22Rv1 (cell line): ENCODE data around the gene CYP4F11.
"Not testable (repeated sequence)": the region's sequence is repeated elsewhere in the genome, so short reads cannot be mapped to it uniquely, and the experiment has no call there.

Source experiments
- H3K27ac ChIP-seq: fragments of 450-650 bp; 2 replicates; pipeline ENCODE4 v1.5.1; 2017
- ZFX ChIP-seq: fragments of 450-650 bp; IDR thresholded peaks from 2 replicates; pipeline ENCODE4 v1.6.1; 2017; ENCODE audit warnings: antibody characterized with exemption, borderline replicate concordance
- TF ChIP-seq, protein P1 (sequence below): fragments of 450-650 bp; IDR thresholded peaks from 2 replicates; pipeline ENCODE4 v1.5.1; 2017; ENCODE audit warnings: mild to moderate bottlenecking

Gene CYP4F11

GRCh38 chr19:15892012-15892411 is 42.3 kb downstream of the CYP4F11 start:
- TF ChIP-seq, protein P1, sequence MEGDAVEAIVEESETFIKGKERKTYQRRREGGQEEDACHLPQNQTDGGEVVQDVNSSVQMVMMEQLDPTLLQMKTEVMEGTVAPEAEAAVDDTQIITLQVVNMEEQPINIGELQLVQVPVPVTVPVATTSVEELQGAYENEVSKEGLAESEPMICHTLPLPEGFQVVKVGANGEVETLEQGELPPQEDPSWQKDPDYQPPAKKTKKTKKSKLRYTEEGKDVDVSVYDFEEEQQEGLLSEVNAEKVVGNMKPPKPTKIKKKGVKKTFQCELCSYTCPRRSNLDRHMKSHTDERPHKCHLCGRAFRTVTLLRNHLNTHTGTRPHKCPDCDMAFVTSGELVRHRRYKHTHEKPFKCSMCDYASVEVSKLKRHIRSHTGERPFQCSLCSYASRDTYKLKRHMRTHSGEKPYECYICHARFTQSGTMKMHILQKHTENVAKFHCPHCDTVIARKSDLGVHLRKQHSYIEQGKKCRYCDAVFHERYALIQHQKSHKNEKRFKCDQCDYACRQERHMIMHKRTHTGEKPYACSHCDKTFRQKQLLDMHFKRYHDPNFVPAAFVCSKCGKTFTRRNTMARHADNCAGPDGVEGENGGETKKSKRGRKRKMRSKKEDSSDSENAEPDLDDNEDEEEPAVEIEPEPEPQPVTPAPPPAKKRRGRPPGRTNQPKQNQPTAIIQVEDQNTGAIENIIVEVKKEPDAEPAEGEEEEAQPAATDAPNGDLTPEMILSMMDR, result no peak
- TF ChIP-seq ZFX, result no peak
- no peak overlapping the region for H3K27ac ChIP-seq

GRCh38 chr19:15891434-15891833 is 42.9 kb downstream of the CYP4F11 start:
- TF ChIP-seq, protein P1, result no peak
- no peak for TF ChIP-seq ZFX
- no peak overlapping the region for H3K27ac ChIP-seq

GRCh38 chr19:15889339-15889738 is 45.0 kb downstream of the CYP4F11 start:
- H3K27ac ChIP-seq, result not testable (repeated sequence)

GRCh38 chr19:15885919-15886318 is 48.4 kb downstream of the CYP4F11 start:
- no peak for TF ChIP-seq ZFX
- TF ChIP-seq, protein P1, result no peak
- no peak overlapping the region for H3K27ac ChIP-seq

- TF ChIP-seq ZFX, result no peak
- TF ChIP-seq, protein P1, result no peak
- H3K27ac ChIP-seq, result no peak overlapping the region
These were observed 49.2 kb downstream of the CYP4F11 start for GRCh38 chr19:15885167-15885566.

DNA sequence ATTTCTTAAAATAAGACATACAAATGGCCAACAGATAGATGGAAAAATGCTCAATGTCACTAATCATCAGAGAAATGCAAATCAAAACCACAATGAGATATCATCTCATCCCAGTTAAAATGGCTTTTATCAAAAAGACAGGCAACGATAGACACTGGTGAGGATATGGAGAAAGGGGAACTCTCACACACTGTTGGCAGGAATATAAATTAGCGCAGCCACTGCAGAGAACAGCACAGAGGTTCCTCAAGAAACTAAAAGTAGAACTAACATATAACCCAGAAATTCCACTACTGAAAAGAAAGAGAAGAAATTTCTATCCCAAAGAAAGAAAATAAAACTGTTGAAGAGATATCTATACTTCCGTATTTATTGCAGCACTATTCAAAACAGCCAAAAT is 51.0 kb downstream of the CYP4F11 start:
- H3K27ac ChIP-seq, result not testable (repeated sequence)

DNA sequence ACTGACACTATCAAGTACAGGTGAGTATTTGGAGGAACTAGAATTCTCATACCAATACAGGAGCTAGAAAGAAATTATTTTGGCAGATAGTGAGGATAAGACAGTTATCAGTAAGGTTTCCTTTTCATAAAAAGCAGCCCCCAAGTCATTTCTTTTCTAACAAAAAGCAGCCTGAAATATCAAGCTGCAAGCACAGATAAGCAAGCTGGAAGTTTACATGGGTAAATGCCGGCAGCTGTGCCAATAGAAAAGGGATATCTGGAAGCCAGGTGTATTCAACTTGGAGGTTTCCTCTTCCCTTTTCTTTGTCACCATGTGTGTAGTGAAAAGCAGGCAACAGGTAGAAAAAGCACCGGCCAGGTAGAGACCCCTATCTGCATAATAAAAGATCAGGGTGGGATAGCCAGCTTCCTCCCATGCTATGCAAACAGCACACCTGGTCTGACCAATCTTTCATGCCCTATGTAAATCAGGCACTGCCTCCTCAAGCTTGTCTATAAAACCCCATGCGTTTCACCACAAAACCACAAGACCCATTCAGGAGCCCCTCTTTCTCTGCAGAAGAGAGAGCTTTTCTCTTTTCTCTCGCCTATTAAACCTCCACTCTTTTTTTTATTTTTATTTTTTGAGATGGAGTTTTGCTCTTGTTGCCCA is 59.4 kb downstream of the CYP4F11 start:
- TF ChIP-seq ZFX, result no peak
- no peak overlapping the region for H3K27ac ChIP-seq

- not testable (repeated sequence) for H3K27ac ChIP-seq
These were observed 60.6 kb downstream of the CYP4F11 start for GRCh38 chr19:15873771-15874170.

DNA sequence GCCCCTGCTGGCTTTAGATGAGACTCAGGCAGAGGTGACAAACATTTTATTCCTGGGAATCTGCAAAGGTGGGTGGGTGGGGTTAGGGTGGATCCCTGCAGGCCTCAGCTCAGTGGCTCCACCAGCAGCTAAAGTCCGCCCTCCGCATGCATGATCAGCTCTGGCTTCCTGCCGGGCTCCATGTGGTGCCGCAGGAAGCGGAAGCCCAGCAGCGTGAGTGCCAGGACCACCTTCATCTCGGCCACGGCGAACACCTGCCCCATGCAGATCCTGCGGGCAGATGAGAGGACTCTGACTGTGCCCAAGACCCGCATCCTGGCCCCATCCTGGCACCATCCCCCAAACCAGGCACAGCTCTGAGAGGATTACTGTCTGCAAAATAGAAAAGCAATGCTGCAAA is 62.8 kb downstream of the CYP4F11 start:
- TF ChIP-seq, protein P1, result no peak
- TF ChIP-seq ZFX, result no peak
- H3K27ac ChIP-seq, result no peak overlapping the region

DNA sequence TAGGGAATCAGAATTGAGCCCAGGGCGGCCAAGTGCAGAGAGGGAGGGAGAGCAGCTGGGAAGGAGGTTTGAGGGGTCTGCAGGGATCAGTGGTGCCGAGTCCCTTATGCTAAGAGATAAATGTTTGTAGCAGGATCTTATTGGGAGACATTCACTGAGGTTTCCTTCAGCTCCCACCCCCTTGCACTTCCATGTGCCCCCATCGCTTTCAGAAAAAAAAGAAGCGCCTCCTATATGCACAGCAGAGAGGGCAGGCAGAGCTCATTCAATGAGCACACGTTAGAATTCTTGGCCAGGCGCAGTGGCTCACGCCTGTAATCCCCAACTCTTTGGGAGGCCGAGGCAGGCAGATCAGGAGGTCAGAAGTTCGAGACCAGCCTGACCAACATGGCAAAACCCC is 64.5 kb downstream of the CYP4F11 start:
- no peak overlapping the region for H3K27ac ChIP-seq

More for the DNA sequence above, 64.5 kb downstream of the CYP4F11 start:
- TF ChIP-seq, protein P1, result no peak
- no peak for TF ChIP-seq ZFX
